K562 (cell line): ENCODE measurements around the gene TPI1. TPM values are rescaled to one million over a fixed set of nuclear protein-coding genes. Genes with fewer than 3 reads are reported as not detected.

ENCODE experiments used
- ATAC-seq: fragments of 200-7000 bp; cut with Tn5 transposase; 3 replicates; pipeline ENCODE4 v1.9.1; 2020; ENCODE audit warnings: moderate library complexity
- BruUV-seq: library from RNA; stranded (reverse); fragments of 400-500 nt; replicated peaks from 2 replicates; lab custom pipeline; 2021; lab: Mats Ljungman, UMichigan
- CTCF ChIA-PET: fragments of 300-600 bp; formaldehyde crosslinking; extraction: SDS; loops from one replicate; lab custom pipeline; 2021; ENCODE audit warnings: low intra/inter-chr PET ratio; lab: Yijun Ruan, JAX
- POLR2A ChIA-PET: fragments of 300-600, 350-650 bp; sonication (Branson Sonifier 250); formaldehyde crosslinking; extraction: SDS; loops from one replicate; lab custom pipeline; 2021; ENCODE audit warnings: antibody characterized with exemption, inconsistent platforms; lab: Yijun Ruan, JAX
- DNase-seq, 4 experiments: peaks; one replicate each; pipeline versions ENCODE4 v3.0.0 to v3.0.0-alpha.2; 2011 to 2018; ENCODE audit warnings: low spot score in 3 of 4, mixed read lengths in 3 of 4; ENCODE audit errors: extremely low read depth in 1 of 4
- FAIRE-seq: peaks from 2 replicates; lab custom pipeline; 2011; peaks lifted over from hg19 to GRCh38; lab: Jason Lieb, UNC
- H2AFZ ChIP-seq: 2 replicates; pipeline ENCODE4 v1.6.0; 2011; ENCODE audit warnings: low read depth, low read length, control low read depth, inconsistent platforms
- H3K27ac ChIP-seq: fragments of 200-600 bp; 3 replicates; pipeline ENCODE4 v1.8.0; 2011; ENCODE audit warnings: low read depth, mild to moderate bottlenecking, control low read depth, inconsistent platforms, low read length, moderate library complexity, mixed read lengths; ENCODE audit errors: extremely low read depth
- H3K27me3 ChIP-seq, 2 experiments: fragments of 300-600 bp in 1 of 2; 2 replicates in 1 of 2; 3 replicates in 1 of 2; pipeline versions ENCODE4 v1.6.0 to v1.8.0; 2011; ENCODE audit warnings: inconsistent platforms in 2 of 2, low read length in 2 of 2, mild to moderate bottlenecking in 1 of 2, mixed read lengths in 1 of 2, moderate library complexity in 1 of 2; ENCODE audit not compliant: control insufficient read depth in 2 of 2, insufficient read depth in 2 of 2
- H3K36me3 ChIP-seq: fragments of 300-600 bp; 3 replicates; pipeline ENCODE4 v1.8.0; 2011; ENCODE audit warnings: mild to moderate bottlenecking, low read length, inconsistent platforms; ENCODE audit not compliant: control insufficient read depth, insufficient read depth
- H3K4me1 ChIP-seq, 2 experiments: fragments of 200-600 bp in 1 of 2; replicated peaks in 1 of 2; 2 replicates in 1 of 2; 3 replicates in 1 of 2; pipeline versions ENCODE4 v1.5.1 to v1.8.0; 2011; ENCODE audit warnings: inconsistent platforms in 2 of 2, low read length in 2 of 2, mild to moderate bottlenecking in 1 of 2, mixed read lengths in 1 of 2, moderate library complexity in 1 of 2; ENCODE audit not compliant: control insufficient read depth in 2 of 2, insufficient read depth in 2 of 2
- H3K4me2 ChIP-seq: 2 replicates; pipeline ENCODE4 v1.6.1; 2011; ENCODE audit warnings: low read length, control low read depth, inconsistent platforms, mixed read lengths; ENCODE audit not compliant: insufficient read depth
- H3K4me3 ChIP-seq: fragments of 200-600 bp; sonication (generic), shearing (Covaris generic); 2 replicates; pipeline ENCODE4 v1.5.1; 2016; ENCODE audit warnings: control low read depth, inconsistent platforms
- H3K79me2 ChIP-seq: fragments of 200-600 bp; 3 replicates; pipeline ENCODE4 v1.8.0; 2011; ENCODE audit warnings: low read length, inconsistent platforms; ENCODE audit not compliant: control insufficient read depth, insufficient read depth
- H3K9ac ChIP-seq, 2 experiments: 2 replicates each; pipeline versions ENCODE4 v1.6.0 to v1.6.1; 2011; ENCODE audit warnings: low read depth in 2 of 2, low read length in 2 of 2, control low read depth in 1 of 2, inconsistent platforms in 1 of 2, mild to moderate bottlenecking in 1 of 2, mixed read lengths in 1 of 2; ENCODE audit not compliant: insufficient read depth in 1 of 2
- H3K9me1 ChIP-seq: one replicate; pipeline ENCODE4 v1.6.0; 2011; ENCODE audit warnings: inconsistent platforms, mild to moderate bottlenecking, low read length, moderate library complexity; ENCODE audit not compliant: control insufficient read depth, insufficient read depth
- H3K9me3 ChIP-seq: replicated peaks from 2 replicates; pipeline ENCODE4 v1.5.1; 2011; ENCODE audit warnings: low read depth, low read length, inconsistent platforms; ENCODE audit not compliant: control insufficient read depth, insufficient read depth
- H4K20me1 ChIP-seq: replicated peaks from 2 replicates; pipeline ENCODE4 v1.6.1; 2011; ENCODE audit warnings: low read length, inconsistent platforms, mixed read lengths; ENCODE audit not compliant: control insufficient read depth, insufficient read depth
- BRD9 ChIP-seq: fragments of 450-650 bp; IDR thresholded peaks from 2 replicates; pipeline ENCODE4 v1.6.1; 2018; ENCODE audit warnings: low read depth; ENCODE audit not compliant: partially characterized antibody
- E2F3 ChIP-seq: fragments of 250-450 bp; sonication (Bioruptor Pico); IDR thresholded peaks from 2 replicates; pipeline ENCODE4 v1.4.0; 2020; ENCODE audit warnings: mild to moderate bottlenecking
- GABPB2 ChIP-seq: fragments of 250-450 bp; sonication (Bioruptor Pico); conservative IDR thresholded peaks from 2 replicates; pipeline ENCODE4 v1.5.1; 2021; ENCODE audit warnings: mild to moderate bottlenecking
- KHSRP ChIP-seq: fragments of 450-650 bp; IDR thresholded peaks from 2 replicates; pipeline ENCODE4 v1.6.1; 2017
- MCM3 ChIP-seq: fragments of 450-650 bp; IDR thresholded peaks from 2 replicates; pipeline ENCODE4 v1.6.1; 2016
- RBM34 ChIP-seq: fragments of 200-400 bp; formaldehyde crosslinking; IDR thresholded peaks from 2 replicates; pipeline ENCODE4 v1.6.1; 2018; ENCODE audit warnings: low read length, borderline replicate concordance; ENCODE audit not compliant: insufficient read depth
- ZBTB1 ChIP-seq: sonication (generic); formaldehyde crosslinking; IDR thresholded peaks from 2 replicates; pipeline ENCODE4 v1.8.1; 2023; ENCODE audit warnings: missing genetic modification reagents, low read depth, mild to moderate bottlenecking, borderline replicate concordance
- ZNF174 ChIP-seq: fragments of 250-450 bp; sonication (Bioruptor Pico); IDR thresholded peaks from 2 replicates; pipeline ENCODE4 v1.4.0; 2020; ENCODE audit warnings: mild to moderate bottlenecking
- ZNF224 ChIP-seq: sonication (generic); formaldehyde crosslinking; IDR thresholded peaks from 2 replicates; pipeline ENCODE4 v1.8.0; 2022; ENCODE audit warnings: mild to moderate bottlenecking, missing genetic modification reagents
- ZNF232 ChIP-seq: sonication (generic); formaldehyde crosslinking; IDR thresholded peaks from 2 replicates; pipeline ENCODE4 v1.8.0; 2022; ENCODE audit warnings: mild to moderate bottlenecking, missing genetic modification reagents
- ZNF280B ChIP-seq: fragments of 250-450 bp; sonication (Bioruptor Pico); IDR thresholded peaks from 2 replicates; pipeline ENCODE4 v1.5.1; 2021; ENCODE audit warnings: mild to moderate bottlenecking
- ZNF609 ChIP-seq: sonication (generic); formaldehyde crosslinking; IDR thresholded peaks from 2 replicates; pipeline ENCODE4 v1.8.1; 2023; ENCODE audit warnings: missing genetic modification reagents, mild to moderate bottlenecking, borderline replicate concordance
- WGBS: fragments of 100-300 bp; shearing (Covaris generic); methylation state at CpG from one replicate; pipeline ENCODE4 v1.1.6; 2016; ENCODE audit warnings: low coverage, mixed read lengths; ENCODE audit not compliant: insufficient coverage; ENCODE audit errors: missing lambda C conversion rate; 5-methylcytosine and 5-hydroxymethylcytosine counted together
- in situ Hi-C: fragments of 300-500 bp; cut with MboI; formaldehyde crosslinking; loops from 4 replicates; pipeline ENCODE4 v1.15.0; 2018; ENCODE audit warnings: inconsistent platforms, mixed read lengths
- intact Hi-C: fragments of 100-400 bp; cut with micrococcal nuclease; formaldehyde crosslinking; loops from 2 replicates; pipeline ENCODE4 v1.14.2; 2022
- polyA plus RNA-seq, 8 experiments: library from polyadenylated mRNA; depleted of rRNA in 4 of 8; stranded (reverse) in 5 of 8; unstranded in 3 of 8; fragments of >200 nt; fragmentation: Nextera tagmentation in 2 of 8; fragmentation: Illumina TruSeq in 1 of 8; extraction: Ambion mirVana in 2 of 8; extraction: Trizol in 1 of 8; gene quantifications; 2 replicates each; pipeline versions ENCODE4 v1.2.1 to v1.2.3, GENCODE V29; 2011 to 2014; ENCODE audit warnings: inconsistent platforms in 1 of 8, missing spikeins in 1 of 8
- total RNA-seq, 7 experiments: library from RNA; depleted of rRNA in 6 of 7; stranded (reverse); fragments of >200 nt in 6 of 7; fragmentation: Illumina TruSeq in 2 of 7; extraction: Trizol in 2 of 7; gene quantifications; 2 replicates each; pipeline versions ENCODE4 v1.2.1 to v1.2.3, GENCODE V29; 2011 to 2021; ENCODE audit warnings: low replicate concordance in 1 of 7
- TF ChIP-seq, protein P1 (sequence below): fragments of 450-650 bp; formaldehyde crosslinking; conservative IDR thresholded peaks from 2 replicates; pipeline ENCODE4 v1.4.0; 2022; ENCODE audit warnings: mild to moderate bottlenecking, missing genetic modification characterization
- TF ChIP-seq, protein P2 (sequence below): fragments of 200-800 bp; sonication (Bioruptor generic); IDR thresholded peaks from 2 replicates; pipeline ENCODE4 v1.6.1; 2017; ENCODE audit warnings: missing genetic modification characterization, missing compliant biosample characterization

TPI1 gene
- total and polyA plus RNA-seq, 9 of the 15 experiments (the other 6 are each of a cell fraction or from before 2014, with no cell fraction given), result 662 to 4,971 (median 892) TPM

- DNase-seq, result no peak
- no peaks in the 10 kb centered on the region for H4K20me1 ChIP-seq
- 54% methylated on average over 17 of the region's 22 CpGs for WGBS
- H3K36me3 ChIP-seq, result peaks cover 14% of the 10 kb centered on the region; the same call in 1 of the 3 replicates
- ATAC-seq, result no peak
- BruUV-seq, result no TSS peak
- no peak overlapping the region for H3K9ac ChIP-seq
- H3K27me3 ChIP-seq, result no peaks in the 10 kb centered on the region
- FAIRE-seq, result no peak
- POLR2A ChIA-PET, result interaction anchor here (0.8 to 1.7 kb wide), 4 partner anchors 10 to 17 kb away, joined by 3 to 6 read pairs (median 4); partner anchors contain the start of genes SPSB2 and TPI1
- H3K4me1 ChIP-seq, result peaks cover 3 to 9% of the 10 kb centered on the region in 2 experiments; a peak in 2 of 5 replicates
- H3K79me2 ChIP-seq, result no peaks in the 10 kb centered on the region
- intact Hi-C loops (no loop called here), in situ Hi-C loops (no loop called here)
- H3K9me3 ChIP-seq, result no peaks in the 10 kb centered on the region
- H3K9me1 ChIP-seq, result no peaks in the 10 kb centered on the region
- no peak overlapping the region for H3K4me2 ChIP-seq
- H3K27ac ChIP-seq, result no peak overlapping the region
- H3K4me3 ChIP-seq, result no peak overlapping the region
- H2AFZ ChIP-seq, result no peak overlapping the region
- CTCF ChIA-PET, result no interaction called here
- TF ChIP-seq BRD9, result no peak
- TF ChIP-seq ZBTB1 (CRISPR knock-in tag), result no peak
- TF ChIP-seq, protein P1, sequence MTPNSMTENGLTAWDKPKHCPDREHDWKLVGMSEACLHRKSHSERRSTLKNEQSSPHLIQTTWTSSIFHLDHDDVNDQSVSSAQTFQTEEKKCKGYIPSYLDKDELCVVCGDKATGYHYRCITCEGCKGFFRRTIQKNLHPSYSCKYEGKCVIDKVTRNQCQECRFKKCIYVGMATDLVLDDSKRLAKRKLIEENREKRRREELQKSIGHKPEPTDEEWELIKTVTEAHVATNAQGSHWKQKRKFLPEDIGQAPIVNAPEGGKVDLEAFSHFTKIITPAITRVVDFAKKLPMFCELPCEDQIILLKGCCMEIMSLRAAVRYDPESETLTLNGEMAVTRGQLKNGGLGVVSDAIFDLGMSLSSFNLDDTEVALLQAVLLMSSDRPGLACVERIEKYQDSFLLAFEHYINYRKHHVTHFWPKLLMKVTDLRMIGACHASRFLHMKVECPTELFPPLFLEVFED (CRISPR knock-in tag), result no peak
- no peak for TF ChIP-seq ZNF232 (CRISPR knock-in tag)
- no peak for TF ChIP-seq ZNF280B (CRISPR knock-in tag)
- TF ChIP-seq GABPB2 (CRISPR knock-in tag), result no peak
- TF ChIP-seq KHSRP, result no peak
- TF ChIP-seq ZNF174, result no peak
- no peak for TF ChIP-seq RBM34
- TF ChIP-seq, protein P2, sequence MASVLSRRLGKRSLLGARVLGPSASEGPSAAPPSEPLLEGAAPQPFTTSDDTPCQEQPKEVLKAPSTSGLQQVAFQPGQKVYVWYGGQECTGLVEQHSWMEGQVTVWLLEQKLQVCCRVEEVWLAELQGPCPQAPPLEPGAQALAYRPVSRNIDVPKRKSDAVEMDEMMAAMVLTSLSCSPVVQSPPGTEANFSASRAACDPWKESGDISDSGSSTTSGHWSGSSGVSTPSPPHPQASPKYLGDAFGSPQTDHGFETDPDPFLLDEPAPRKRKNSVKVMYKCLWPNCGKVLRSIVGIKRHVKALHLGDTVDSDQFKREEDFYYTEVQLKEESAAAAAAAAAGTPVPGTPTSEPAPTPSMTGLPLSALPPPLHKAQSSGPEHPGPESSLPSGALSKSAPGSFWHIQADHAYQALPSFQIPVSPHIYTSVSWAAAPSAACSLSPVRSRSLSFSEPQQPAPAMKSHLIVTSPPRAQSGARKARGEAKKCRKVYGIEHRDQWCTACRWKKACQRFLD (CRISPR knock-in tag), result no peak
- no peak for TF ChIP-seq ZNF224 (CRISPR knock-in tag)
- no peak for TF ChIP-seq MCM3
- no peak for TF ChIP-seq E2F3
- no peak for TF ChIP-seq ZNF609 (CRISPR knock-in tag)
These were observed 17.2 kb downstream of the TPI1 start for GRCh38 chr12:6884539-6884938.
